ENCODE measurements around the gene DDO. TPM values are rescaled to one million over a fixed set of nuclear protein-coding genes. Genes with fewer than 3 reads are reported as not detected.

The DDO gene
- total and polyA plus RNA-seq, 8 donors, result 0.40 to 4.1 (median 1.2) TPM; not detected in 3

DNA sequence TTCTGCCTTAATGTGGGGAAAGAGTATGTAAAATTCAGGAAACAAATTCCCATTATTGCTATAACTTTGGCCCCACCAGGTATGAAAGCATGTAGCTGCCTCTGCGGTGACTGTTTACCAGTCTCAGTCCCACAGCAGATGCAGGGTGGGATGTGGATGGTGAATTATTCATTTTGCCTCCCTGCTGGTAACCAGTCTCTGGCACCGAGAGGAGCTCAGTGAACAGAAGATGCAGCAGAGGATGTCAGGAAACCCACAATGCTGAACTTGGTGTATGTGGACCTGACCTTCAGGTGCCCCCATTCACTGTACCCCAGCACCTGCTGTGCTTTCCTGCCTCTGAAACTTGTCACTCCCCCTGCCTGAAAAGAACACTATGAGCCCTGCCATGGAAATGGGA is 48.4 kb downstream of the DDO start:
- Histone ChIP-seq H3K27ac (no peak overlapping the region), H3K4me1 (peaks cover 0 to 19% (median 4%) of the 10 kb centered on the region in 4 donors), H3K36me3 (no peaks in the 10 kb centered on the region), H3K9me3 (no peaks in the 10 kb centered on the region), H3K27me3 (no peaks in the 10 kb centered on the region), H3K4me3 (no peak overlapping the region)
- intact Hi-C loops (cut with DNase I; ENCODE audit: low total_unique reads), result no loop called here
- TF ChIP-seq EP300 (IDR thresholded peaks at IDR 0.05) (no peak), POLR2A (IDR thresholded peaks at IDR 0.05) (no peak), POLR2AphosphoS5 (IDR thresholded peaks at IDR 0.05) (no peak)
- TF ChIP-seq, protein P1, sequence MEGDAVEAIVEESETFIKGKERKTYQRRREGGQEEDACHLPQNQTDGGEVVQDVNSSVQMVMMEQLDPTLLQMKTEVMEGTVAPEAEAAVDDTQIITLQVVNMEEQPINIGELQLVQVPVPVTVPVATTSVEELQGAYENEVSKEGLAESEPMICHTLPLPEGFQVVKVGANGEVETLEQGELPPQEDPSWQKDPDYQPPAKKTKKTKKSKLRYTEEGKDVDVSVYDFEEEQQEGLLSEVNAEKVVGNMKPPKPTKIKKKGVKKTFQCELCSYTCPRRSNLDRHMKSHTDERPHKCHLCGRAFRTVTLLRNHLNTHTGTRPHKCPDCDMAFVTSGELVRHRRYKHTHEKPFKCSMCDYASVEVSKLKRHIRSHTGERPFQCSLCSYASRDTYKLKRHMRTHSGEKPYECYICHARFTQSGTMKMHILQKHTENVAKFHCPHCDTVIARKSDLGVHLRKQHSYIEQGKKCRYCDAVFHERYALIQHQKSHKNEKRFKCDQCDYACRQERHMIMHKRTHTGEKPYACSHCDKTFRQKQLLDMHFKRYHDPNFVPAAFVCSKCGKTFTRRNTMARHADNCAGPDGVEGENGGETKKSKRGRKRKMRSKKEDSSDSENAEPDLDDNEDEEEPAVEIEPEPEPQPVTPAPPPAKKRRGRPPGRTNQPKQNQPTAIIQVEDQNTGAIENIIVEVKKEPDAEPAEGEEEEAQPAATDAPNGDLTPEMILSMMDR (IDR thresholded peaks at IDR 0.05), result no peak
- WGBS, 5 donors, result 87 to 100% (median 90%) methylated on average over 2 of the region's 2 CpGs
- DNase-seq, result no peak

DNA sequence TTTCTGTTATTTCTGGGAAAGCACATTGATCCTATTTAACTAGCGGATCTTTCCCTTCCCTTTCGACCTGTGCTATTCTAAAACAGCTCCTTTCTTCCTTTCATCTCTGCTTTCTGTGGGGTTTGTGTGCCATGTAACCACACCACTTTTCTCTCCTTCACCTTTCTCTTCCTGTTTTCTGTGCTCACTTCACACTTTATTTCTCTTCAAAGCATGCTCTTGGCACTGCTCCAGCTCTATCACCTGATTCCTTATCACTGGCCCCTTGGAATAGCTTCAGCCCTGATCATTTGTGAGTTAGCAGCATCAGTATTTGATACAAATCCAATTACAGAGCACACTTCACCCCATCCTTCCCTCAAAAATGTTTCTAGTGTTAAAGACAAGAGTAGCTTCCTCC is 49.1 kb downstream of the DDO start:
- TF ChIP-seq, protein P1 (IDR thresholded peaks at IDR 0.05), result no peak
- no peak for TF ChIP-seq POLR2AphosphoS5 (IDR thresholded peaks at IDR 0.05)
- no peak for TF ChIP-seq EP300 (IDR thresholded peaks at IDR 0.05)
- no peak for TF ChIP-seq POLR2A (IDR thresholded peaks at IDR 0.05)
- intact Hi-C loops (cut with DNase I; ENCODE audit: low total_unique reads), result no loop called here
- peaks cover 0 to 19% (median 4%) of the 10 kb centered on the region in 4 donors for H3K4me1 ChIP-seq
- DNase-seq, result peak in 1 of 2 donors; percentile 24
- no peak overlapping the region for H3K4me3 ChIP-seq
- no peaks in the 10 kb centered on the region for H3K36me3 ChIP-seq
- H3K27me3 ChIP-seq, result no peaks in the 10 kb centered on the region
- H3K27ac ChIP-seq, result no peak overlapping the region
- WGBS, 5 donors, result 58 to 79% (median 73%) methylated on average over 2 of the region's 2 CpGs
- no peaks in the 10 kb centered on the region for H3K9me3 ChIP-seq

DNA sequence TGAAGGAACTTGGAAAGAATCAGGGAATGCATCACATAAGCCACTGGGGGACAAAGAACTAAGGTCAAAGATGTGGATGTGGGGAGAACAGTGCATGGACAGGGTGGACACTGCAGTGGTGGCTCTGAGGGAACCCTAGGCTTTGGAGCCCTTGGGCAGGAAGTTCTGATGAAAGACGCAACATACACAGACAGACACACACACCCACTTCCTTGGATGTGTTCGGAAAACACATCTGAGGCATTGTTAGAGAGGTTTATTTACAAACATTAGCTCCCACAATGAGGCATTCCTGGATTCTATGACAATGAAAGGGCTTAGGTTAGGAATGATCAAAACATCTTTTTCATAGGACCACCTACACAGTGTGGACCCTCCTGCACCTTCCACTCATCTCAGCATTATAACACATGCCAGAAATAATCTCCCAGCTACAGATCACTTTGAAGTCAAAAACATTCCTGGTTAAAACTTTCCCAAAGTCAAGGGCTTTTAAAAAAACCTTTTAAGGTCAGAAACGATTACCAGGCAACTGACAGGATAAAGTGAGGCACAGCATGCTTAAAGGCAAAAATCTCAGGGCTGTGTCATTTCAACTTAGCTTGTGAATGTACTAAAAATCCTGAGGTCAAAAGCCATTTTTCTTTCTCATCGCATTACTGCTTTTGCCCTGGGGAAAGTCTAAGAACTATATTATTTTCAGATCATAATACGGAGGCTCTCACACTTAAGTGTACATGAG is 50.8 kb downstream of the DDO start:
- intact Hi-C loops (cut with DNase I; ENCODE audit: low total_unique reads), result no loop called here
- H3K27ac ChIP-seq, result peak overlapping the region in 3 of 5 donors; percentile 37 to 75 (median 38)
- H3K36me3 ChIP-seq, result no peaks in the 10 kb centered on the region
- H3K4me1 ChIP-seq, result peaks cover 0 to 20% (median 4%) of the 10 kb centered on the region in 4 donors
- TF ChIP-seq EP300 (IDR thresholded peaks at IDR 0.05), result no peak
- no peak for TF ChIP-seq POLR2A (IDR thresholded peaks at IDR 0.05)
- no peak for TF ChIP-seq POLR2AphosphoS5 (IDR thresholded peaks at IDR 0.05)
- TF ChIP-seq, protein P1 (IDR thresholded peaks at IDR 0.05), result no peak
- WGBS, 5 donors, result 73 to 82% (median 76%) methylated on average over 5 of the region's 5 CpGs
- no peak for DNase-seq
- H3K9me3 ChIP-seq, result no peaks in the 10 kb centered on the region
- peaks cover 0 to 3% (median 0%) of the 10 kb centered on the region in 3 donors for H3K27me3 ChIP-seq
- H3K4me3 ChIP-seq, result no peak overlapping the region

DNA sequence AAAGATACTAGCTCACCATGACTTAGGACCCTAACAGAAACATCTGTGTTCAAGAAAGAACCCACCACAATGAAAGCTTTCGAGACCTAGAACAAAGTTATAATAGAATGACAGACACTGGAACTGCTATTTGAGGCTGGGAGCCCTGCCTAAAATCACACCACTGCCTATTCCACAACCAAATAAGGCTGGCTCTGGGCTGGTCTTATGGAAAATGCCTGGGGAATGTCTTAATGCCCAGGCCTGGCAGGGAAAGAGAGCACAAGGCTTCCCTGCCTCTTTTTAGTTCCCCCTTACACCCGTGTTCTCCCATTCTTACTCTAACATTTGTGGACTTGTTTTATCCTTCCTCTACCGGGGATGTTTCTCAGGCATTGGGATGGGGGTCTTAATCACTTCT is 51.6 kb downstream of the DDO start:
- no peak overlapping the region for H3K4me3 ChIP-seq
- TF ChIP-seq, protein P1 (IDR thresholded peaks at IDR 0.05), result no peak
- TF ChIP-seq POLR2AphosphoS5 (IDR thresholded peaks at IDR 0.05), result peak in 1 of 3 donors; percentile 15
- no peaks in the 10 kb centered on the region for H3K9me3 ChIP-seq
- H3K27me3 ChIP-seq, result peaks cover 0 to 10% (median 1%) of the 10 kb centered on the region in 3 donors
- no peaks in the 10 kb centered on the region for H3K36me3 ChIP-seq
- H3K4me1 ChIP-seq, result peaks cover 0 to 25% (median 6%) of the 10 kb centered on the region in 4 donors
- 36 to 90% (median 87%) methylated on average over 3 of the region's 3 CpGs for WGBS, 5 donors
- H3K27ac ChIP-seq, result peak overlapping the region in 3 of 5 donors; percentile 37 to 75 (median 40)
- intact Hi-C loops (cut with DNase I; ENCODE audit: low total_unique reads), result no loop called here
- peak in 1 of 2 donors; percentile 42 for DNase-seq
